HCT116 (cell line): ENCODE measurements around the gene DCTN5. TPM values are rescaled to one million over a fixed set of nuclear protein-coding genes. Genes with fewer than 3 reads are reported as not detected.

ENCODE experiments used
- ATAC-seq: fragments of 200-7000 bp; cut with Tn5 transposase; 2 replicates; pipeline ENCODE4 v1.9.1; 2020; ENCODE audit warnings: mild to moderate bottlenecking, moderate library complexity
- Bru-seq: library from RNA; stranded (reverse); fragments of 400-500 nt; gene quantifications from one replicate; lab custom pipeline; 2021; lab: Mats Ljungman, UMichigan
- BruChase-seq, 2 experiments: library from RNA; stranded (reverse); fragments of 400-500 nt; gene quantifications; one replicate each; lab custom pipeline; 2021; lab: Mats Ljungman, UMichigan
- BruUV-seq: library from RNA; stranded (reverse); fragments of 400-500 nt; replicated peaks from 2 replicates; lab custom pipeline; 2021; lab: Mats Ljungman, UMichigan
- CTCF ChIA-PET: fragments of 300-600 bp; sonication (Branson Sonifier 250); formaldehyde crosslinking; loops from one replicate; lab custom pipeline; 2021; ENCODE audit warnings: antibody characterized with exemption; lab: Charles Lee
- POLR2A ChIA-PET: fragments of 300-600, 350-600 bp; sonication (Branson Sonifier 250); formaldehyde crosslinking; loops from one replicate; lab custom pipeline; 2021; ENCODE audit warnings: antibody characterized with exemption; lab: Charles Lee
- RAD21 ChIA-PET, 2 experiments: fragments of 300-600 bp; sonication (Branson Sonifier 250); formaldehyde crosslinking; loops; one replicate each; lab custom pipeline; 2023; ENCODE audit warnings: low total read pairs in 2 of 2; ENCODE audit not compliant: uncharacterized antibody in 2 of 2, unreplicated experiment in 2 of 2, low non-redundant PET in 1 of 2; lab: Charles Lee
- DNase-seq: peaks from one replicate; pipeline ENCODE4 v3.0.0-alpha.2; 2010; ENCODE audit warnings: low read depth, low spot score
- H2AFZ ChIP-seq: fragments of 200-600 bp; shearing (Covaris generic), sonication (generic); 2 replicates; pipeline ENCODE4 v1.6.1; 2017; ENCODE audit warnings: low read depth, mixed run types, mixed read lengths, antibody characterized with exemption, low read length; ENCODE audit not compliant: poor library complexity, severe bottlenecking
- H3K27ac ChIP-seq: 2 replicates; pipeline ENCODE4 v1.5.1; 2012; ENCODE audit warnings: low read depth, low read length
- H3K27me3 ChIP-seq: fragments of 200-600 bp; sonication (generic); 2 replicates; pipeline ENCODE4 v1.6.1; 2016; ENCODE audit warnings: mixed run types, low read length, mixed read lengths; ENCODE audit not compliant: insufficient read depth
- H3K36me3 ChIP-seq, 2 experiments: fragments of 200-500 bp in 1 of 2; fragments of 200-600 bp in 1 of 2; sonication (Bioruptor generic) in 1 of 2; sonication (generic) in 1 of 2; 2 replicates each; pipeline versions ENCODE4 v1.5.1 to v1.6.1; 2014 to 2016; ENCODE audit warnings: low read length in 2 of 2, inconsistent platforms in 1 of 2, mixed read lengths in 1 of 2, mixed run types in 1 of 2; ENCODE audit not compliant: insufficient read depth in 2 of 2, control insufficient read depth in 1 of 2
- H3K4me1 ChIP-seq, 2 experiments: fragments of 200-600 bp in 1 of 2; sonication (generic) in 1 of 2; 2 replicates each; pipeline versions ENCODE4 v1.5.1 to v1.6.1; 2012 to 2017; ENCODE audit warnings: low read length in 2 of 2, inconsistent platforms in 1 of 2, mild to moderate bottlenecking in 1 of 2, mixed read lengths in 1 of 2, mixed run types in 1 of 2, moderate library complexity in 1 of 2; ENCODE audit not compliant: insufficient read depth in 2 of 2, control insufficient read depth in 1 of 2
- H3K4me2 ChIP-seq: fragments of 200-600 bp; sonication (generic); 2 replicates; pipeline ENCODE4 v1.6.1; 2017; ENCODE audit warnings: mixed run types, low read length, mixed read lengths
- H3K4me3 ChIP-seq, 2 experiments: fragments of 200-600 bp in 1 of 2; sonication (generic) in 1 of 2; replicated peaks in 1 of 2; 2 replicates each; pipeline ENCODE4 v1.5.1; 2011 to 2016; ENCODE audit warnings: low read length in 2 of 2, control low read depth in 1 of 2, low read depth in 1 of 2, mild to moderate bottlenecking in 1 of 2, mixed read lengths in 1 of 2, mixed run types in 1 of 2
- H3K79me2 ChIP-seq: fragments of 200-600 bp; sonication (generic); 2 replicates; pipeline ENCODE4 v1.6.1; 2017; ENCODE audit warnings: mild to moderate bottlenecking, mixed run types, low read length, moderate library complexity, mixed read lengths; ENCODE audit not compliant: insufficient read depth
- H3K9ac ChIP-seq: fragments of 200-600 bp; sonication (generic); 2 replicates; pipeline ENCODE4 v1.6.1; 2016; ENCODE audit warnings: low read length, mixed read lengths
- H3K9me2 ChIP-seq: fragments of 200-600 bp; sonication (generic), shearing (Covaris generic); 2 replicates; pipeline ENCODE4 v1.6.1; 2017; ENCODE audit warnings: mixed run types, mild to moderate bottlenecking, moderate library complexity; ENCODE audit not compliant: insufficient read depth
- H3K9me3 ChIP-seq, 2 experiments: fragments of 200-500 bp in 1 of 2; fragments of 200-600 bp in 1 of 2; sonication (Bioruptor generic) in 1 of 2; sonication (generic) in 1 of 2; 2 replicates each; pipeline ENCODE4 v1.6.1; 2014 to 2017; ENCODE audit warnings: low read length in 2 of 2, mixed read lengths in 2 of 2, inconsistent platforms in 1 of 2, low read depth in 1 of 2, mild to moderate bottlenecking in 1 of 2, mixed run types in 1 of 2, moderate library complexity in 1 of 2; ENCODE audit not compliant: control insufficient read depth in 1 of 2, insufficient read depth in 1 of 2
- H4K20me1 ChIP-seq: fragments of 200-600 bp; sonication (generic), shearing (Covaris generic); 2 replicates; pipeline ENCODE4 v1.6.1; 2017; ENCODE audit warnings: mixed run types, mild to moderate bottlenecking, moderate library complexity; ENCODE audit not compliant: insufficient read depth
- CBX3 ChIP-seq: IDR thresholded peaks from 2 replicates; pipeline ENCODE4 v1.6.1; 2012; ENCODE audit warnings: low read depth
- EGR1 ChIP-seq: IDR thresholded peaks from 2 replicates; pipeline ENCODE4 v1.6.1; 2012; ENCODE audit warnings: low read depth
- ELF1 ChIP-seq: IDR thresholded peaks from 2 replicates; pipeline ENCODE4 v1.6.1; 2012; ENCODE audit warnings: low read depth, borderline replicate concordance
- POLR2A ChIP-seq: IDR thresholded peaks from 2 replicates; pipeline ENCODE4 v1.7.0; 2011; ENCODE audit warnings: borderline replicate concordance; ENCODE audit not compliant: insufficient read depth, insufficient read length; ENCODE audit errors: extremely low read depth
- POLR2AphosphoS5 ChIP-seq: IDR thresholded peaks from 2 replicates; pipeline ENCODE4 v1.6.1; 2011; ENCODE audit warnings: mild to moderate bottlenecking, low read depth, low read length, moderate library complexity
- SIN3A ChIP-seq: IDR thresholded peaks from 2 replicates; pipeline ENCODE4 v1.6.1; 2012; ENCODE audit warnings: low read depth
- SP1 ChIP-seq: IDR thresholded peaks from 2 replicates; pipeline ENCODE4 v1.6.1; 2012; ENCODE audit warnings: low read depth
- SRF ChIP-seq: IDR thresholded peaks from 2 replicates; pipeline ENCODE4 v1.6.1; 2012; ENCODE audit warnings: low read depth
- TCF7L2 ChIP-seq: IDR thresholded peaks from 2 replicates; pipeline ENCODE4 v1.7.0; 2011; ENCODE audit warnings: borderline replicate concordance, inconsistent platforms; ENCODE audit not compliant: insufficient read depth, insufficient read length; ENCODE audit errors: extremely low read depth
- YY1 ChIP-seq: IDR thresholded peaks from 2 replicates; pipeline ENCODE4 v1.6.1; 2011; ENCODE audit warnings: low read length, low read depth, moderate library complexity, mild to moderate bottlenecking; ENCODE audit not compliant: insufficient replicate concordance; ENCODE audit errors: extremely low read depth
- ZFX ChIP-seq: fragments of 450-650 bp; IDR thresholded peaks from 2 replicates; pipeline ENCODE4 v1.6.1; 2017
- intact Hi-C: fragments of 100-400 bp; cut with micrococcal nuclease; formaldehyde crosslinking; loops from 2 replicates; pipeline ENCODE4 v1.10.0; 2022
- long read RNA-seq: library from polyadenylated mRNA; unstranded; transcript quantifications from one replicate; pipeline ENCODE4 v2.0.0, GENCODE V29; 2021; ENCODE audit not compliant: unreplicated experiment
- polyA plus RNA-seq: library from polyadenylated mRNA; unstranded; fragments of >200 nt; gene quantifications from 2 replicates; pipeline ENCODE4 v1.2.1, GENCODE V29; 2012; ENCODE audit warnings: missing spikeins
- total RNA-seq: library from RNA; stranded (reverse); gene quantifications from one replicate; pipeline ENCODE4 v1.2.1, GENCODE V29; 2021; ENCODE audit not compliant: unreplicated experiment
- TF ChIP-seq, protein P1 (sequence below): IDR thresholded peaks from 2 replicates; pipeline ENCODE4 v1.6.1; 2012; ENCODE audit warnings: low read depth
- TF ChIP-seq, protein P2 (sequence below): IDR thresholded peaks from 2 replicates; pipeline ENCODE4 v1.6.1; 2012
- TF ChIP-seq, protein P3 (sequence below): IDR thresholded peaks from 2 replicates; pipeline ENCODE4 v1.6.1; 2011; ENCODE audit warnings: mild to moderate bottlenecking, low read length, moderate library complexity; ENCODE audit not compliant: insufficient replicate concordance; ENCODE audit errors: extremely low read depth

DCTN5 gene
- 42.9 TPM for total RNA-seq
- polyA plus RNA-seq: 28.8 and 31.0 TPM in 2 replicates
- percentile 79 among the genes with signal in this experiment for Bru-seq, nascent RNA
- BruChase-seq, experiment 1, labeled RNA remaining after a 6-hour chase: percentile 93 among the genes with signal in this experiment
- percentile 89 among the genes with signal in this experiment for BruChase-seq, experiment 2, labeled RNA remaining after a 2-hour chase
- long read RNA-seq, full-length matches to known transcripts: 50 of 62 reads
- long read RNA-seq, partial matches to known transcripts: 0 of 62 reads
- long read RNA-seq, other reads (novel, unspliced or antisense): 12 of 62 reads

DNA sequence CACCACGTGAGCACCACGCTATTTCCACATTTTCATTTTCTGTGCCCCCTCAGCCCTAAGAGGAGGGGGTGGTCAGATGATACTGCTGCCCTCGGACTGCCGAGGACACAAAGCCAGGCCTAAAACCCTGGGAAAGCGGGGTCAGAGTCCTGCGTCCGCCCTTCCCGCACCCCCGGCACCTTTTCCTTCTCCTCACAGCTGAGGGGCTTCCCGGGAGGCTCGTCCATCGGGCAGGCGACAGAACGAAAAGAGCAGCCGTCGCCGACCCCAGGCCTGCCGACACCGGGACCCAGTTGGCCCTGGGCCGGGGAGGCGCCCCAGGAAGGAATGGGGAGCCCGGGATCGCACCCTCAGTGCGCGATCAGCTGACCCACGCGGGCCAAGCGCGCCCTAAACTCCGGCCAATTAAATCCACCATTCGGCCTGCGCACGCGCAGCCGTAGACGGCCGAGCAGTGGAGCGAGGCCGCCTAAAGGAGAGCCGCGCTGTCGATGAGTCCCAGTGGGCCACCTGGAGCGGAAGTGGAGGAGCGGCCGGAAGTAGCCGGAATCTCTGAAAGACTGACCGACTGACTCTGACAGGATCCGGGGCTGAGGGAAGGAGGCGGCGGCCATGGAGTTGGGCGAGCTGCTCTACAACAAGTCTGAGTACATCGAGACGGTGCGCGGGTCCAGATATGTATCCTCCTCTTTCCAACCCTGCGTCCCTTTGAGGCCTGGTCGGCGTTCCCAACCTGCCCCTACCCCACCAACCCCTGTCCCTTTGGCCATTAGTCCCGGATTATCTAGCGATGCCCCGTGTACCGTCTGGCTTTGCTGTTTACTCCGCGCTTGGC is at the start of gene DCTN5, which contains the start of gene PALB2:
TSS of gene DCTN5 (plus strand) at position 536 of the 835 bp plus-strand sequence. CDS start at position 613, 77 bp downstream.
TSS of gene PALB2 (minus strand) at position 380 of the 835 bp plus-strand sequence. CDS start at position 227, 153 bp downstream.
- Histone ChIP-seq H3K9ac (peak within 1 kb of the TSS; percentile 85), H3K36me3 (peaks cover 9 to 13% of the 10 kb centered on the region in 2 experiments; a peak in 3 of 4 replicates)
- CTCF ChIA-PET: interaction anchor here (3.0 kb wide), 1 partner anchor 44 kb away, joined by 7 read pairs; the partner anchor contains the start of gene NDUFAB1

More for the DNA sequence above, at the start of gene DCTN5, which contains the start of gene PALB2:
- Histone ChIP-seq H3K4me3 (peak within 1 kb of the TSS; percentile 70 to 100), H3K27me3 (no peaks in the 10 kb centered on the region), H3K79me2 (peaks cover 63% of the 10 kb centered on the region), H3K4me1 (peaks cover 2 to 23% of the 10 kb centered on the region in 2 experiments; a peak in 3 of 4 replicates), H4K20me1 (no peaks in the 10 kb centered on the region), H3K27ac (peak within 1 kb of the TSS; percentile 70), H3K9me3 (no peaks in the 10 kb centered on the region), H3K4me2 (peak within 1 kb of the TSS; percentile 90), H2AFZ (no peak within 1 kb of the TSS), H3K9me2 (no peaks in the 10 kb centered on the region)
- ChIA-PET POLR2A (interaction anchor here (0.9 kb wide), 1 partner anchor 44 kb away, joined by 3 read pairs; the partner anchor contains the start of gene NDUFAB1), RAD21 (no interaction called here)
- peak; percentile 97 for ATAC-seq
- TF ChIP-seq YY1 (peak; percentile 85), POLR2AphosphoS5 (peak; percentile 84), CBX3 (peak; percentile 61; the same call in 1 of the 2 replicates), ZFX (peak; percentile 54; the same call in 1 of the 2 replicates), SIN3A (peak; percentile 91), EGR1 (no peak), ELF1 (peak; percentile 66), SP1 (peak; percentile 81), TCF7L2 (peak; percentile 81), SRF (peak; percentile 98), POLR2A (peak; percentile 61)
- TF ChIP-seq, protein P1, sequence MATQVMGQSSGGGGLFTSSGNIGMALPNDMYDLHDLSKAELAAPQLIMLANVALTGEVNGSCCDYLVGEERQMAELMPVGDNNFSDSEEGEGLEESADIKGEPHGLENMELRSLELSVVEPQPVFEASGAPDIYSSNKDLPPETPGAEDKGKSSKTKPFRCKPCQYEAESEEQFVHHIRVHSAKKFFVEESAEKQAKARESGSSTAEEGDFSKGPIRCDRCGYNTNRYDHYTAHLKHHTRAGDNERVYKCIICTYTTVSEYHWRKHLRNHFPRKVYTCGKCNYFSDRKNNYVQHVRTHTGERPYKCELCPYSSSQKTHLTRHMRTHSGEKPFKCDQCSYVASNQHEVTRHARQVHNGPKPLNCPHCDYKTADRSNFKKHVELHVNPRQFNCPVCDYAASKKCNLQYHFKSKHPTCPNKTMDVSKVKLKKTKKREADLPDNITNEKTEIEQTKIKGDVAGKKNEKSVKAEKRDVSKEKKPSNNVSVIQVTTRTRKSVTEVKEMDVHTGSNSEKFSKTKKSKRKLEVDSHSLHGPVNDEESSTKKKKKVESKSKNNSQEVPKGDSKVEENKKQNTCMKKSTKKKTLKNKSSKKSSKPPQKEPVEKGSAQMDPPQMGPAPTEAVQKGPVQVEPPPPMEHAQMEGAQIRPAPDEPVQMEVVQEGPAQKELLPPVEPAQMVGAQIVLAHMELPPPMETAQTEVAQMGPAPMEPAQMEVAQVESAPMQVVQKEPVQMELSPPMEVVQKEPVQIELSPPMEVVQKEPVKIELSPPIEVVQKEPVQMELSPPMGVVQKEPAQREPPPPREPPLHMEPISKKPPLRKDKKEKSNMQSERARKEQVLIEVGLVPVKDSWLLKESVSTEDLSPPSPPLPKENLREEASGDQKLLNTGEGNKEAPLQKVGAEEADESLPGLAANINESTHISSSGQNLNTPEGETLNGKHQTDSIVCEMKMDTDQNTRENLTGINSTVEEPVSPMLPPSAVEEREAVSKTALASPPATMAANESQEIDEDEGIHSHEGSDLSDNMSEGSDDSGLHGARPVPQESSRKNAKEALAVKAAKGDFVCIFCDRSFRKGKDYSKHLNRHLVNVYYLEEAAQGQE: no peak
- TF ChIP-seq, protein P2, sequence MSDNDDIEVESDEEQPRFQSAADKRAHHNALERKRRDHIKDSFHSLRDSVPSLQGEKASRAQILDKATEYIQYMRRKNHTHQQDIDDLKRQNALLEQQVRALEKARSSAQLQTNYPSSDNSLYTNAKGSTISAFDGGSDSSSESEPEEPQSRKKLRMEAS: peak; percentile 91
- TF ChIP-seq, protein P3, sequence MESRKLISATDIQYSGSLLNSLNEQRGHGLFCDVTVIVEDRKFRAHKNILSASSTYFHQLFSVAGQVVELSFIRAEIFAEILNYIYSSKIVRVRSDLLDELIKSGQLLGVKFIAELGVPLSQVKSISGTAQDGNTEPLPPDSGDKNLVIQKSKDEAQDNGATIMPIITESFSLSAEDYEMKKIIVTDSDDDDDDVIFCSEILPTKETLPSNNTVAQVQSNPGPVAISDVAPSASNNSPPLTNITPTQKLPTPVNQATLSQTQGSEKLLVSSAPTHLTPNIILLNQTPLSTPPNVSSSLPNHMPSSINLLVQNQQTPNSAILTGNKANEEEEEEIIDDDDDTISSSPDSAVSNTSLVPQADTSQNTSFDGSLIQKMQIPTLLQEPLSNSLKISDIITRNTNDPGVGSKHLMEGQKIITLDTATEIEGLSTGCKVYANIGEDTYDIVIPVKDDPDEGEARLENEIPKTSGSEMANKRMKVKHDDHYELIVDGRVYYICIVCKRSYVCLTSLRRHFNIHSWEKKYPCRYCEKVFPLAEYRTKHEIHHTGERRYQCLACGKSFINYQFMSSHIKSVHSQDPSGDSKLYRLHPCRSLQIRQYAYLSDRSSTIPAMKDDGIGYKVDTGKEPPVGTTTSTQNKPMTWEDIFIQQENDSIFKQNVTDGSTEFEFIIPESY: no peak
- BruUV-seq: no TSS peak
- intact Hi-C loops: loop anchor here (1.0 to 2.0 kb wide), 2 partner anchors 44 to 84 kb away; partner anchors contain the start of genes EARS2, NDUFAB1 and UBFD1
- DNase-seq: peak; percentile 81
